Chondrocyte (in vitro differentiated cells): Measurements from ENCODE around the gene CEBPG. TPM values are rescaled to one million over a fixed set of nuclear protein-coding genes. Genes with fewer than 3 reads are reported as not detected.

ENCODE experiments used
- DNase-seq: peaks from one replicate; pipeline ENCODE4 v3.0.0; 2021; ENCODE audit warnings: mixed read lengths, low spot score
- H3K27ac Mint-ChIP-seq: one replicate; pipeline ENCODE4 v1.8.0; 2021; ENCODE audit warnings: mild to moderate bottlenecking, moderate library complexity, mixed read lengths; ENCODE audit not compliant: unreplicated experiment
- H3K27me3 Mint-ChIP-seq: 2 replicates; pipeline ENCODE4 v1.8.0; 2021; ENCODE audit warnings: low read depth, mixed read lengths
- H3K36me3 Mint-ChIP-seq: 2 replicates; pipeline ENCODE4 v1.8.0; 2021; ENCODE audit warnings: low read depth, mixed read lengths
- H3K4me1 Mint-ChIP-seq: 2 replicates; pipeline ENCODE4 v1.8.0; 2021; ENCODE audit warnings: low read depth, mild to moderate bottlenecking, mixed read lengths
- H3K4me3 Mint-ChIP-seq: one replicate; pipeline ENCODE4 v1.8.0; 2021; ENCODE audit warnings: mild to moderate bottlenecking, moderate library complexity, mixed read lengths; ENCODE audit not compliant: unreplicated experiment
- H3K9me3 Mint-ChIP-seq: 2 replicates; pipeline ENCODE4 v1.8.0; 2021; ENCODE audit warnings: low read depth, mixed read lengths
- total RNA-seq: library from RNA; stranded (reverse); gene quantifications from 3 replicates; pipeline ENCODE4 v1.2.1, GENCODE V29; 2021
- TF ChIP-seq, protein P1 (sequence below): fragments of 200-600 bp; sonication (generic); IDR thresholded peaks from 2 replicates; pipeline ENCODE4 v1.5.0; 2021; ENCODE audit warnings: antibody characterized with exemption, mild to moderate bottlenecking, moderate library complexity

CEBPG gene
- total RNA-seq, 1 donor from 2014 or later = 54.4 TPM

DNA sequence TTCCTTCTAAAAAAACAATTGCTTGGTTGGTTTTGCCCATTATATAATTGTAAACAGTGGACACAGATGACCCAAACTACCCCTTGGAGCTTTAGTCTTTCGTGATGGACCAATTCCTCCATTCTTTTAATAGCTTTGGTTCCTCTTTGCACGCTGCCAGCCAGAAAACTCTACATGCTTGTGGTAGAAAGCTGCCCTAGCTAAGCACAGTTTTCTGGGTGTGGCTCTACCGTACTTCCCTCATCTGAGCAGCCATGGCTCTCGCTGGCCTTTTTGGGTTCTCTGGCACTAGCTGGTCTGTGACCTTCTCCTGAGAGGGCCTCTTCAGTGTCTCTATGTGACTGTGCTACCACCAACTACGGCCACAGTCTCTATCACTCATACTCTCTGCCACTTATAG is 41.3 kb upstream of the CEBPG start:
- H3K4me1 Mint-ChIP-seq = no peaks in the 10 kb centered on the region
- peaks cover 4% of the 10 kb centered on the region for H3K27me3 Mint-ChIP-seq
- no peak for DNase-seq
- TF ChIP-seq, protein P1, sequence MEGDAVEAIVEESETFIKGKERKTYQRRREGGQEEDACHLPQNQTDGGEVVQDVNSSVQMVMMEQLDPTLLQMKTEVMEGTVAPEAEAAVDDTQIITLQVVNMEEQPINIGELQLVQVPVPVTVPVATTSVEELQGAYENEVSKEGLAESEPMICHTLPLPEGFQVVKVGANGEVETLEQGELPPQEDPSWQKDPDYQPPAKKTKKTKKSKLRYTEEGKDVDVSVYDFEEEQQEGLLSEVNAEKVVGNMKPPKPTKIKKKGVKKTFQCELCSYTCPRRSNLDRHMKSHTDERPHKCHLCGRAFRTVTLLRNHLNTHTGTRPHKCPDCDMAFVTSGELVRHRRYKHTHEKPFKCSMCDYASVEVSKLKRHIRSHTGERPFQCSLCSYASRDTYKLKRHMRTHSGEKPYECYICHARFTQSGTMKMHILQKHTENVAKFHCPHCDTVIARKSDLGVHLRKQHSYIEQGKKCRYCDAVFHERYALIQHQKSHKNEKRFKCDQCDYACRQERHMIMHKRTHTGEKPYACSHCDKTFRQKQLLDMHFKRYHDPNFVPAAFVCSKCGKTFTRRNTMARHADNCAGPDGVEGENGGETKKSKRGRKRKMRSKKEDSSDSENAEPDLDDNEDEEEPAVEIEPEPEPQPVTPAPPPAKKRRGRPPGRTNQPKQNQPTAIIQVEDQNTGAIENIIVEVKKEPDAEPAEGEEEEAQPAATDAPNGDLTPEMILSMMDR = no peak
- H3K4me3 Mint-ChIP-seq = no peak overlapping the region
- no peaks in the 10 kb centered on the region for H3K36me3 Mint-ChIP-seq
- H3K27ac Mint-ChIP-seq = no peak overlapping the region
- H3K9me3 Mint-ChIP-seq = peaks cover 4% of the 10 kb centered on the region

DNA sequence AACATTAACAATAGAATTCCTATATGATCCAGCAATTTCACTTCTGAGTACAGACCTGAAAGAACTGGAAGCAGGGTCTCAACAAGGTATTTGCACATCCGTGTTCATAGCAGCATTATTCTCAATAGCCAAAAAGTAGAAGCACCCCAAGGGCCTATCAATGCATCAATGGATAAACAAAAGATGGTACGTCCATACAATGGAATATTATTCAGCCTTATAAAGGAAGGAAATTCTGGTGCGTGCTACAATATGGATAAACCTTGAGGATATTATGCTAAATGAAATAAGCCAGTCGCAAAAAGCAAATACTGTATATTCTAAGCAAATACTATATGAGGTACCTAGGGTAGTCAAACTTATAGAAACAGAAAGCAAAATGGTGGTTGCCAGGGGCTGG is 40.4 kb upstream of the CEBPG start:
- Mint-ChIP-seq H3K4me3 (no peak overlapping the region), H3K4me1 (no peaks in the 10 kb centered on the region), H3K9me3 (peaks cover 4% of the 10 kb centered on the region), H3K36me3 (no peaks in the 10 kb centered on the region), H3K27ac (no peak overlapping the region), H3K27me3 (peaks cover 8% of the 10 kb centered on the region)
- TF ChIP-seq, protein P1 = no peak
- no peak for DNase-seq

DNA sequence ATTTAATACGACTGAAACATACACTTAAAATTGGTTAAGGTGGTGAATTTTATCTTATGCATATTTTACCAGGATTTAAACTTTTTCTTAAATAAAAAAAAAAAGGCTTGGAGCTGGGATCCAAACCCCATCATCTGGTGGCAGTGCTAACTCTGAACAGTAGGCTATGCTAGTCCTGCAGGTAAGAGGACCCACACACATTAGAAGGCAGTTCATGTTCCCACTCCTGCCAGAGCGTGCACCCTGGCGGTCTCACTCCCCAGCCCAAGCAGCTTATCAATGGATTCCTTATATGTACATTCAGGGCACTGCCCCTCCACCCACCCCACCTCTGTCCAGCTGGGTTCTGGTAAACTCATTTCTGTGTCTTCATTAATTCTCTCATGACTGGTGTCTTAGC is 39.9 kb upstream of the CEBPG start:
- no peak for DNase-seq
- Mint-ChIP-seq H3K27me3 (peaks cover 11% of the 10 kb centered on the region), H3K4me1 (no peaks in the 10 kb centered on the region)

DNA sequence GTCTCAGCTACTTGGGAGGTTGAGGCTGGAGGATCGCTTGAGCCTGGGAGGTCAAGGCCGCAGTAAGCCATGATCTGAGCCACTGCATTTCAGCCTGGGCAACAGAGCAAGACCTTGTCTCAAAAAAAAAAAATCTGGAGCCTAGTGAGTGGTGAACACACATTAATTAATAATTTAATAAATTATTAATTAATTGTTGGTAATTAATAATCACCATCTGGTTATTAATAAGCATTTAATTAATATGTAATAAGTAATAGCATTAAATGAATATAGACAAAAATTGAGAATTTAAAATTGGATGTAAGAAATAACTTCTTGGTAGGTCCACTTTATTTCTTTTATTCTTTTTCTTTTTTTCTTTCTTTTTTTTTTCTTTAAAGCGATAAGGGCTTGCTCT is 39.2 kb upstream of the CEBPG start:
- TF ChIP-seq, protein P1 = no peak
- Mint-ChIP-seq H3K27me3 (peaks cover 12% of the 10 kb centered on the region), H3K4me1 (no peaks in the 10 kb centered on the region), H3K4me3 (no peak overlapping the region), H3K27ac (peak overlapping the region; percentile 35), H3K36me3 (no peaks in the 10 kb centered on the region), H3K9me3 (peaks cover 4% of the 10 kb centered on the region)
- DNase-seq = no peak

More for the DNA sequence above, 39.9 kb upstream of the CEBPG start:
- no peak overlapping the region for H3K27ac Mint-ChIP-seq
- H3K36me3 Mint-ChIP-seq = no peaks in the 10 kb centered on the region
- peaks cover 4% of the 10 kb centered on the region for H3K9me3 Mint-ChIP-seq
- TF ChIP-seq, protein P1 = no peak
- no peak overlapping the region for H3K4me3 Mint-ChIP-seq

DNA sequence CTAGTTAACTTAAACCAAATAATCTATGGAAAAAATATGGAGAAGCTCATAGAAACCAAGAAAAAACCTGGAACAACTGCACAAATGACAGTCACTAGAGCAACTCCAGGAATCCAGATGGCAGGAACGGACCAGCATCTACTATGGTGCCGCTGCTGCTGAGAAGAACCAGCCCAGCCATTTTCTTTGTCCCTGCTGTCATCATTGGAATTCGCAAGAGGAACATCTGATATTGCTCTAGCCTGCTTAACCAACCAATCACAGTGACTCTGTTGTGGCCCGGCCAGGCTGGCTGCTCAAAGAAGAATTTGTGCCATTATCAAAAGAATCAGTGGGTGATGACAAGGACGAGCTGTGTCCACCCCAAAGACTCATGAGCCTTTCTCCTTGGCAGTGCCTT is 38.1 kb upstream of the CEBPG start:
- TF ChIP-seq, protein P1 = no peak
- Mint-ChIP-seq H3K9me3 (peaks cover 4% of the 10 kb centered on the region), H3K4me1 (no peaks in the 10 kb centered on the region), H3K27ac (no peak overlapping the region), H3K4me3 (no peak overlapping the region), H3K27me3 (peaks cover 13% of the 10 kb centered on the region), H3K36me3 (no peaks in the 10 kb centered on the region)
- no peak for DNase-seq
